ENCODE data around the gene ANKRD22.

The ANKRD22 gene

GRCh38 chr10:88800152-88801125 is 51.2 kb downstream of the ANKRD22 start:
- DNase-seq (ENCODE audit: low read depth in 2 of 2), result no peak

GRCh38 chr10:88794731-88795130 is 56.9 kb downstream of the ANKRD22 start:
- DNase-seq (ENCODE audit: low read depth in 2 of 2), result no peak

- DNase-seq (ENCODE audit: low read depth in 2 of 2), result no peak
Measured at GRCh38 chr10:88793712-88794299, 57.8 kb downstream of the ANKRD22 start.

GRCh38 chr10:88792661-88793060 is 59.0 kb downstream of the ANKRD22 start:
- no peak for DNase-seq (ENCODE audit: low read depth in 2 of 2)

DNA sequence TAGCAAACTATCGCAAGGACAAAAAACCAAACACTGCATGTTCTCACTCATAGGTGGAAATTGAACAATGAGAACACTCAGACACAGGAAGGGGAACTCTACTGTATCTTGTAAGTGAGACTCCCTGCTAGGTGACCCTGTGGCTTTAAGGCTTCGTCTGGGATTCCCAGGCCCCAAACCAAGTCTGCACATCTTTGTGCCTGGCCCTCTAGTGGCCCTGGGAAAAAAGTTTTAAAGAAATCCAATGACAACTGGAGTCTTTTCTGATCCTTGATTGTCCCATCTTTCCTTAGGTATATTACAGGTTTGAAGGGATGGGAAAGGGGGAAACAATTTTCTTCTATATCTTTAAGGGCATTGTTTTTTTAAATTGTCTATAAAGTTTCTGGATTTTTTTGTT is 59.7 kb downstream of the ANKRD22 start:
- no peak for DNase-seq (ENCODE audit: low read depth in 2 of 2)

GRCh38 chr10:88788924-88789323 is 62.7 kb downstream of the ANKRD22 start:
- no peak for DNase-seq (ENCODE audit: low read depth in 2 of 2)

GRCh38 chr10:88787463-88787862 is 64.2 kb downstream of the ANKRD22 start:
- no peak for DNase-seq (ENCODE audit: low read depth in 2 of 2)

- no peak for DNase-seq (ENCODE audit: low read depth in 2 of 2)
Measured at GRCh38 chr10:88786032-88786770, 65.4 kb downstream of the ANKRD22 start.

DNA sequence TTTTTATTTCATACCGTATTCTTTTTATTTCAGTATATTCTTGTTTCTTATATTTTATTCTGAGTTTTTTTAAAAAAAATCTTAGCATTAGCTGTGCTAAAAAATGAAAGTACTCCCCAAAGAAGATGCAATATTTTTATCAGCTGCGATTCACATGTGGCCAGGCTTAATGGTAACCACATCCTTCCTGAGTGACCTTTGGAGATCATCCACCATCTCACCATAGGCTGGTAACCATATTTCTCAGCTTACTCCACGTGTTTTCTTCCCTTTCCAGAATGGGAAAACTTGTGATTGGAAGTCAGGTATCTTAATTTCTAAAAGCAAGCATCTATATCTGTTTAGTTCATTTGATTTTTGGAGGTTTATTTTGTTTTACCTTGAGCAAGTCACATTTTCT is 67.9 kb downstream of the ANKRD22 start:
- DNase-seq (ENCODE audit: low read depth in 2 of 2), result no peak

DNA sequence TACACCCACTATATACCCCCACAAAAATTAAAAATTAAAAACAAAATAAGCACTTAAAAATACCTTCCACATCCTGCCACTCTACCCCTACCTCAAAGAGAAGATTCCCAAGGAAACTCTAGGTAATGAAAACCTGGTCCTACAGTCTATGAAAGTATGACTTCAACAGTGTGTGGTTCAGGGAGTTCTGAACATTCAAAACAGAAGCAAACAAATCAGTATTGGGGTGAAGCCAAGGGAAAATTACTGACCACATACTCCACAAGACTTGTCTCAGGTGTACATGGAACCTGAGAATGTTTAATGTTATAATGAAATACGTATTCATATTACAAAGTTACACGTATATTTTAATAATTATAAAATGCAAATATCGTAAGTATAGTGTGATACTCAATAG is 69.4 kb downstream of the ANKRD22 start:
- no peak for DNase-seq (ENCODE audit: low read depth in 2 of 2)

DNA sequence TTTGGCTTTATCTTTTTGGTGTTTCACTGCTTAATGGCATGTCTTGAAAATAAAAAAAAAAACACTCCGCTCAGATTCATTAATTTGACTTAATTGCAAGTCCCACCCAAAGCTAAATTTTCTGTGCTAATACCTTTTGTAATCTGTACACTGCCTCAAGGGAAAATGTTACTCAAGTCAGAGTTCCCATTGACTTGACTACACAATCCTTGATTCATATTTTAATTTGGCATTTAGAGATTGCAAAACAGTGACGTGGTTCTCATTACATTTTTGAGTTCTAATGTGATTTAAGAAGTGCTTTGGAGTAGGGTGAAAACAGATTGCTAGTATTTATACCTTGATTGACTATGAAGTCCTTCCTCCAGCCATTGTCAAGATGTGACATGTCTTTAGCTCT is 70.4 kb downstream of the ANKRD22 start:
- no peak for DNase-seq (ENCODE audit: low read depth in 2 of 2)
